ENCODE data around the gene FGFR4. TPM values are rescaled to one million over a fixed set of nuclear protein-coding genes. Genes with fewer than 3 reads are reported as not detected.

The FGFR4 gene
- total RNA-seq, 1 donor from 2014 or later: 2.4 TPM

DNA sequence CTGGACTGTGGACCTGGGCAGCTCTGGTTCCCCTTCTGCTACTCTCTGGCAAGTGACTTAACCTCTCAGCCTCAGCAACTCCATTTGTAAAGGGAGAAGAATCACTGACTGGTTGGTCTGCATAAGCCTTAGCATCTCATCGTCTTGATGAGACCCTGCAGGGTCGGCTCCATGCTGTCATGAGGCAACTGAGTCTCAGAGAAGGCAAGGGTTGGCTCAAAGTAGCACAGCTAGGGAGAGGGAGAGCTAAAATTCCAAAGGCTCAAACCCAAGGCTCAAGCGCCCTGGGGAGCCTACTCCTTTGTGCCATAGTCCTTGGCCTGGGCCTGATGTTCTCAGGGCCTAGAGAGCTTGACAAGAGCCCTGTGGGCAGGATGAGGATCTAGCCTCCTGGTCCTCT is 4.5 kb downstream of the FGFR4 start:
- Mint-ChIP-seq H3K27me3 (peaks cover 19% of the 10 kb centered on the region), H3K36me3 (ENCODE audit: low read depth) (no peaks in the 10 kb centered on the region), H3K4me1 (peaks cover 4% of the 10 kb centered on the region), H3K9me3 (no peaks in the 10 kb centered on the region), H3K4me3 (no peak overlapping the region), H3K27ac (no peak overlapping the region)
- intact Hi-C loops (cut with micrococcal nuclease): no loop called here
- no peak for DNase-seq

DNA sequence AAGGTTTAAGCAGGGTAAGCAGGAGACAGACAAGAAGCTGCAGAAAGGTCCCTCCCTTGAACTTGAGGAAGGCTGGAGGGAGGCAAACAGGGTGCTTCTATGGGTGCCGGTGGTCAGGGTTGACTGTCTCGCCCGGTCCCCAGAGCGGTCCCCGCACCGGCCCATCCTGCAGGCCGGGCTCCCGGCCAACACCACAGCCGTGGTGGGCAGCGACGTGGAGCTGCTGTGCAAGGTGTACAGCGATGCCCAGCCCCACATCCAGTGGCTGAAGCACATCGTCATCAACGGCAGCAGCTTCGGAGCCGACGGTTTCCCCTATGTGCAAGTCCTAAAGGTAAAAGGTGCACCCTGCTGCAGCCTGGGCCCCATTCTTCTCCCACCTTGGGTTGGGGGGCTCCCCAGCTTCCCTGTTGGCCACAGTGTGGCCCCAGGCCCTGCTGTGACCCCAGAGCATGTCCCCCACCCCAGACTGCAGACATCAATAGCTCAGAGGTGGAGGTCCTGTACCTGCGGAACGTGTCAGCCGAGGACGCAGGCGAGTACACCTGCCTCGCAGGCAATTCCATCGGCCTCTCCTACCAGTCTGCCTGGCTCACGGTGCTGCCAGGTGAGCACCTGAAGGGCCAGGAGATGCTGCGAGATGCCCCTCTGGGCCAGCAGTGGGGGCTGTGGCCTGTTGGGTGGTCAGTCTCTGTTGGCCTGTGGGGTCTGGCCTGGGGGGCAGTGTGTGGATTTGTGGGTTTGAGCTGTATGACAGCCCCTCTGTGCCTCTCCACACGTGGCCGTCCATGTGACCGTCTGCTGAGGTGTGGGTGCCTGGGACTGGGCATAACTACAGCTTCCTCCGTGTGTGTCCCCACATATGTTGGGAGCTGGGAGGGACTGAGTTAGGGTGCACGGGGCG is 5.7 kb downstream of the FGFR4 start:
- Mint-ChIP-seq H3K4me3 (no peak overlapping the region), H3K9me3 (no peaks in the 10 kb centered on the region), H3K4me1 (peaks cover 2% of the 10 kb centered on the region), H3K27me3 (peaks cover 17% of the 10 kb centered on the region), H3K27ac (no peak overlapping the region), H3K36me3 (ENCODE audit: low read depth) (no peaks in the 10 kb centered on the region)
- DNase-seq: no peak
- intact Hi-C loops (cut with micrococcal nuclease): no loop called here

DNA sequence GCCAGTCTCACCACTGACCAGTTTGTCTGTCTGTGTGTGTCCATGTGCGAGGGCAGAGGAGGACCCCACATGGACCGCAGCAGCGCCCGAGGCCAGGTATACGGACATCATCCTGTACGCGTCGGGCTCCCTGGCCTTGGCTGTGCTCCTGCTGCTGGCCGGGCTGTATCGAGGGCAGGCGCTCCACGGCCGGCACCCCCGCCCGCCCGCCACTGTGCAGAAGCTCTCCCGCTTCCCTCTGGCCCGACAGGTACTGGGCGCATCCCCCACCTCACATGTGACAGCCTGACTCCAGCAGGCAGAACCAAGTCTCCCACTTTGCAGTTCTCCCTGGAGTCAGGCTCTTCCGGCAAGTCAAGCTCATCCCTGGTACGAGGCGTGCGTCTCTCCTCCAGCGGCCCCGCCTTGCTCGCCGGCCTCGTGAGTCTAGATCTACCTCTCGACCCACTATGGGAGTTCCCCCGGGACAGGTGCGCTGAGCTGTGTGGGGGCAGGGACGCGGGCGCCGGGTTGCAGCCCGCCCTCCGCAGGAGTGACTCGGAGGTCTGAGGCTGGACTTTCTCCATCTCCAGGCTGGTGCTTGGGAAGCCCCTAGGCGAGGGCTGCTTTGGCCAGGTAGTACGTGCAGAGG is 6.5 kb downstream of the FGFR4 start:
- H3K4me3 Mint-ChIP-seq: no peak overlapping the region
- peaks cover 12% of the 10 kb centered on the region for H3K27me3 Mint-ChIP-seq
- H3K9me3 Mint-ChIP-seq: no peaks in the 10 kb centered on the region
- no peaks in the 10 kb centered on the region for H3K36me3 Mint-ChIP-seq (ENCODE audit: low read depth)
- no peak for DNase-seq
- H3K4me1 Mint-ChIP-seq: no peaks in the 10 kb centered on the region
- H3K27ac Mint-ChIP-seq: no peak overlapping the region
- intact Hi-C loops (cut with micrococcal nuclease): no loop called here

DNA sequence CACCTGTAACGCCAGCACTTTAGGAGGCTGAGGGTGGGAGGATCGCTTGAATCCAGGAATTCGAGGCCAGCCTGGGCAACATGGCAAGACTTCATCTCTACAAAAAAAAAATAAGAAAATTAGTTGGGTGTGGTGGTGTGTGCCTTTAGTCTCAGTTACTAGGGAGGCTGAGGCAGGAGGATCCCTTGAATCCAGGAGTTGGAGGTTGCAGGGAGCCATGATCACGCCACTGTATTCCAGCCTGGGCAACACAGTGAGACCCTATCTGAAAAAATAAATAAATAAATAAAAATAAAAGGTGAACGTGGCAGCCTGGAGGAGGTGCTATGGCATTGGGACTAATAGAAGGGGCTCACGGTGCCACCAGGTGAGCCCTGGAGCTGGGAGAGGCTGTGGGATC is 7.1 kb downstream of the FGFR4 start:
- intact Hi-C loops (cut with micrococcal nuclease): no loop called here
- Mint-ChIP-seq H3K4me3 (no peak overlapping the region), H3K27me3 (peaks cover 6% of the 10 kb centered on the region), H3K9me3 (no peaks in the 10 kb centered on the region), H3K36me3 (ENCODE audit: low read depth) (no peaks in the 10 kb centered on the region), H3K4me1 (no peaks in the 10 kb centered on the region), H3K27ac (no peak overlapping the region)
- DNase-seq: no peak

DNA sequence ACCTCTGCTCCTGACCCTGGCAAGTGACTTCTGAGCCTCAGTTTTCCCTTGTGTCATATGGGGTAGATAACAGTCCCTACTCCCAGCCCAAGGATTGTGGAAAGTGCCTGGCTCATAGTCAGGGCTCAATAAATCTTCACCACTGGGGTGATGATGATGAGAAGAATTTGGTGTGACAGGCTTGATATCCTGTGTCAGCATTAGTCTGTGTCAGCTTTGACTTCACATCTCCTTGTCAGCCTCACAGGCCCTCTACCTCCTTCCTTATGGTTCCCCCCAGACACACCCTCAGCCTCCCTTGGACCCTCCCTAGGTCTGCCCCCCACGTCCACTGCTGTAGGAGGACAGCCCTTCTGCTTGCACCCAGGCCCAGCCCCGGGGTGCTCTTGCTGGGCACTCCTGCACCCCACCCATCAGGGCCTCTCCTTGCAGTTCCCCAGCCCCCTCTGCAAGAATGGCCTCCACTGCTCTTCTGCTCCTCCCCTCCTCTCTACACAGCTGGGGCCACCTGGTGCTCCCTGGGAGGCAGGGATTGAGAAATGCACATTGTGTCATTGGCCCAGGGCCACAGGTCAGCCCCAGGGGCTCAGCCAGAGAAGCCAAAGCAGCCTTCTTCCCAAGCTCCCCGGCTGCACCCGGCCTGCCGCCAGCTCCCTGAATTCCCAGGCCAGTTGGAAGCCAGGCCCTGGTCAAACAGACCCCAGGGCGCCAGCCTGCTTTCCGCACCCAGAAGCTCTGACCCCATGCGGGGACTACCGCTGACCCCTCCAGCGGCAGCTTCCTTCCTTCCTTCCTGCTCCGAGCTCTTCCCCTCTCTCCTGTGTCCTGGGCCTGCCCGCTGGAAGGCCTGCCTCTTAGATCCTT is 7.7 kb downstream of the FGFR4 start:
- Mint-ChIP-seq H3K4me1 (no peaks in the 10 kb centered on the region), H3K27ac (no peak overlapping the region), H3K4me3 (no peak overlapping the region), H3K9me3 (no peaks in the 10 kb centered on the region), H3K27me3 (peaks cover 4% of the 10 kb centered on the region), H3K36me3 (ENCODE audit: low read depth) (no peaks in the 10 kb centered on the region)
- intact Hi-C loops (cut with micrococcal nuclease): no loop called here
- DNase-seq: no peak

DNA sequence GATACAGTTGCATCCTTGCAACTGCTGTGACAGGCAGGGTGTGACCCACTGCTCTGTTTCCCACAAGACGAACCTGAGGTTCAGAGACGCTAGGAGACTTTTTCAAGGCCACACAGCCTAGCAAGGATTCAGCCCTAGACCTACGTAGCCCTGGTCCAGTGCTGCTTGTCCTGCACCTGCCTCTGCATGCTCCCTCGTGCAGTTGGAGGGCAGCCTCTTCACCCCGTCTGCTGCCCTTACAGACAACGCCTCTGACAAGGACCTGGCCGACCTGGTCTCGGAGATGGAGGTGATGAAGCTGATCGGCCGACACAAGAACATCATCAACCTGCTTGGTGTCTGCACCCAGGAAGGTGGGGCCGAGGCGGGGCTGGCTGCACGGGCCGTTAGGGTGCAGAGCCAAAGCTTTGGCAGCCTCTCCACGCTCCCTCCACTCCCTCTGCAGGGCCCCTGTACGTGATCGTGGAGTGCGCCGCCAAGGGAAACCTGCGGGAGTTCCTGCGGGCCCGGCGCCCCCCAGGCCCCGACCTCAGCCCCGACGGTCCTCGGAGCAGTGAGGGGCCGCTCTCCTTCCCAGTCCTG is 8.5 kb downstream of the FGFR4 start:
- peaks cover 3% of the 10 kb centered on the region for H3K27me3 Mint-ChIP-seq
- no peak overlapping the region for H3K4me3 Mint-ChIP-seq
- intact Hi-C loops (cut with micrococcal nuclease): no loop called here
- no peaks in the 10 kb centered on the region for H3K4me1 Mint-ChIP-seq
- no peak overlapping the region for H3K27ac Mint-ChIP-seq
- no peaks in the 10 kb centered on the region for H3K36me3 Mint-ChIP-seq (ENCODE audit: low read depth)
- no peaks in the 10 kb centered on the region for H3K9me3 Mint-ChIP-seq
- no peak for DNase-seq

DNA sequence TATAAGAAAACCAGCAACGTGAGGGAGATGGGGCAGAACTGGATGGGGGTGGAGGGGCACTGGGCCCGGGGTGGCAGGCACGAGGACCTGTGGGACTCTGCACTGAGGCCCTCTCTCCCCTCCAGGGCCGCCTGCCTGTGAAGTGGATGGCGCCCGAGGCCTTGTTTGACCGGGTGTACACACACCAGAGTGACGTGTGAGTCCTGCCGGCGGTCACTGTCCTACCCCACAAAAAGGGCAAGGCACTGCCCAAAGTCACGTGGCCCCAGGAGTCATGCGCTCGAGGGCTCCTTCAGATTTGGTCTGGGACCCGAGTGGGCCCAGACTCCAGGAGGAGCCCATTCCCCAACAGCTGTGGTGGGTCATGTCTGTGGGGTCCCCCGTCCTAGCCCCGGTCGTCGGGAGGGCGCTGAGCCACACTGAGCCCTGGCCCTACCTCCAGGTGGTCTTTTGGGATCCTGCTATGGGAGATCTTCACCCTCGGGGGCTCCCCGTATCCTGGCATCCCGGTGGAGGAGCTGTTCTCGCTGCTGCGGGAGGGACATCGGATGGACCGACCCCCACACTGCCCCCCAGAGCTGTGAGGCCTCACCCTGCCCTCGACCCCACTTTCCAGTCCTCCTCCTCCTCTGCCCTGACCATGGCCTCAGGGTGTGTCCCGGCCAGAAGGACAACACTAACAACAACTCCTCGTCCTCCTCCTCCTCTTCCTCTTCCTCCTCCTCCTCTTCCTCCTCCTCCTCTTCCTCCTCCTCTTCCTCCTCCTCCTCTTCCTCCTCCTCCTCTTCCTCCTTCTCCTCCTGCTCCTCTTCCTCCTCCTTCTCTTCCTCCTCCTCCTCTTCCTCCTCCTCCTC is 9.7 kb downstream of the FGFR4 start:
- DNase-seq: no peak
- H3K27ac Mint-ChIP-seq: no peak overlapping the region
- H3K36me3 Mint-ChIP-seq (ENCODE audit: low read depth): no peaks in the 10 kb centered on the region
- intact Hi-C loops (cut with micrococcal nuclease): no loop called here
- H3K9me3 Mint-ChIP-seq: no peaks in the 10 kb centered on the region
- H3K4me3 Mint-ChIP-seq: no peak overlapping the region
- no peaks in the 10 kb centered on the region for H3K4me1 Mint-ChIP-seq
- peaks cover 3% of the 10 kb centered on the region for H3K27me3 Mint-ChIP-seq

DNA sequence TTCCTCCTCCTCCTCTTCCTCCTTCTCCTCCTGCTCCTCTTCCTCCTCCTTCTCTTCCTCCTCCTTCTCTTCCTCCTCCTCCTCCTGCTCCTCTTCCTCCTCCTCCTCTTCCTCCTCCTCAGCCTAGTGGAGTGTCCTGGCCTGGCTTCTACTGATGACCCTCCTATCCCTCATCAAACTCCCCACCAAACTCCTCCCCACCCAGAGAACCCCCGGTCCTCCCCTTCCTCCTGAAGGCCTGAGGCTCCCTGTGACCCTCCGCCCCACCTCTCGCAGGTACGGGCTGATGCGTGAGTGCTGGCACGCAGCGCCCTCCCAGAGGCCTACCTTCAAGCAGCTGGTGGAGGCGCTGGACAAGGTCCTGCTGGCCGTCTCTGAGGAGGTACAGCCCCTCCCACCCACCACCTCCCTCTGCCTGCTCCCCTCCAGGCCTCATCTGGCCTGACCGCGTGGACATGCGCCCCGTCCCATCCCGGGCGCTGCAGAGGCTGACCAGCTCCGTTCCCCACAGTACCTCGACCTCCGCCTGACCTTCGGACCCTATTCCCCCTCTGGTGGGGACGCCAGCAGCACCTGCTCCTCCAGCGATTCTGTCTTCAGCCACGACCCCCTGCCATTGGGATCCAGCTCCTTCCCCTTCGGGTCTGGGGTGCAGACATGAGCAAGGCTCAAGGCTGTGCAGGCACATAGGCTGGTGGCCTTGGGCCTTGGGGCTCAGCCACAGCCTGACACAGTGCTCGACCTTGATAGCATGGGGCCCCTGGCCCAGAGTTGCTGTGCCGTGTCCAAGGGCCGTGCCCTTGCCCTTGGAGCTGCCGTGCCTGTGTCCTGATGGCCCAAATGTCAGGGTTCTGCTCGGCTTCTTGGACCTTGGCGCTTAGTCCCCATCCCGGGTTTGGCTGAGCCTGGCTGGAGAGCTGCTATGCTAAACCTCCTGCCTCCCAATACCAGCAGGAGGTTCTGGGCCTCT is 10.6 kb downstream of the FGFR4 start:
- Mint-ChIP-seq H3K27me3 (peaks cover 3% of the 10 kb centered on the region), H3K4me1 (no peaks in the 10 kb centered on the region), H3K4me3 (no peak overlapping the region), H3K36me3 (ENCODE audit: low read depth) (no peaks in the 10 kb centered on the region), H3K9me3 (no peaks in the 10 kb centered on the region), H3K27ac (no peak overlapping the region)
- intact Hi-C loops (cut with micrococcal nuclease): no loop called here
- no peak for DNase-seq

DNA sequence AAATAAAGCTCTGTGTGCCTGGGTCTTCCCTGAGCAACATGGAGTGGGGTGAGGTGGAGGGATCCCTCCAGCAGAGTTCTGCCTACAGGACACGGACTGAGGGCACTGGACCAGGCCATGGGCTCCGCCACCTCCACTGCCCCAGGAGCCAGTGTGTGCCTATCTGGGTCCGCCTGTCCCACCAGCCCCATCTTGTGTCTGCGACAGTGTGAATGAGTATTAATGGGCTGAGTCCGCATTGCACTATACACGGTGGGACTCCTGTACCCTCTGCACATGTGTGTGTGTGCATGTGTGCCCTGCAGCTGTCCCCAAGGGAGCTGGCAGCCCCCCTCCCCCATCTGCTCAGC is 11.4 kb downstream of the FGFR4 start:
- Mint-ChIP-seq H3K27ac (no peak overlapping the region), H3K4me3 (no peak overlapping the region), H3K27me3 (peaks cover 3% of the 10 kb centered on the region), H3K36me3 (ENCODE audit: low read depth) (no peaks in the 10 kb centered on the region), H3K9me3 (no peaks in the 10 kb centered on the region), H3K4me1 (no peaks in the 10 kb centered on the region)
- no peak for DNase-seq
- intact Hi-C loops (cut with micrococcal nuclease): no loop called here

DNA sequence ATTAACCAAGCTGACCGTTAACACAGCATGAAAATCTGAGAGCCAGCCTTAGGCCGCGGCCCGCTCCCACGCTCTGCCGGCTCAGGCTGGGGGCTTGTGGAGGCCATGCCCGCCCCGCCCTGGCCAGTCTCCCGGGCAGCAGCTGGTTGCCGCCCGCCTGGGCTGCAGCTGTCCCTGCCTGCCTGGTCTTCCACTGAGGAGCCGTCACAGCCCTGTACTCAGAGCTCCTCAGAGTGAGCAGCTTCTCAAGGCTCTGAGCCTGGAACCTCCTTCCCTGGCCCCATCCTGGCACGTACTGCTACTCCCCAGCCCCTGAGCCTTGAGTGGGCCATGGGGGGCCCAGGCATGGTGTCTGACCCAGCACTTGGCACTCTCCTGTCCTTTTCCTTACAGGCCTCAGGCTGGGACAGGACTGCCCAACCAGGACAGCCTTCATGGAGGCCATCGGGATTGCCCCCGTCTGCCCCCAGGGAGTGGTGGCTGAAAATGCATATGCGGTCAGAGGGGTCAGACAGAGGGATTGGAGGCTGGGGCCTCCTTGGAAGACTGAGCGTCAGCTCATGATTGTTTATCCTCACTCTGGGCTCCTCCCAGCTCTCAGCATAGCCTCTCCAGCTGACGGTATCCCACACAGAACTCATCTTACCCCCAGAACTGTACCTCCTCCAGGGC is 11.9 kb downstream of the FGFR4 start:
- H3K27ac Mint-ChIP-seq: no peak overlapping the region
- DNase-seq: no peak
- H3K9me3 Mint-ChIP-seq: no peaks in the 10 kb centered on the region
- no peaks in the 10 kb centered on the region for H3K36me3 Mint-ChIP-seq (ENCODE audit: low read depth)
- intact Hi-C loops (cut with micrococcal nuclease): no loop called here
- H3K27me3 Mint-ChIP-seq: peaks cover 3% of the 10 kb centered on the region
- H3K4me3 Mint-ChIP-seq: no peak overlapping the region
- H3K4me1 Mint-ChIP-seq: no peaks in the 10 kb centered on the region

DNA sequence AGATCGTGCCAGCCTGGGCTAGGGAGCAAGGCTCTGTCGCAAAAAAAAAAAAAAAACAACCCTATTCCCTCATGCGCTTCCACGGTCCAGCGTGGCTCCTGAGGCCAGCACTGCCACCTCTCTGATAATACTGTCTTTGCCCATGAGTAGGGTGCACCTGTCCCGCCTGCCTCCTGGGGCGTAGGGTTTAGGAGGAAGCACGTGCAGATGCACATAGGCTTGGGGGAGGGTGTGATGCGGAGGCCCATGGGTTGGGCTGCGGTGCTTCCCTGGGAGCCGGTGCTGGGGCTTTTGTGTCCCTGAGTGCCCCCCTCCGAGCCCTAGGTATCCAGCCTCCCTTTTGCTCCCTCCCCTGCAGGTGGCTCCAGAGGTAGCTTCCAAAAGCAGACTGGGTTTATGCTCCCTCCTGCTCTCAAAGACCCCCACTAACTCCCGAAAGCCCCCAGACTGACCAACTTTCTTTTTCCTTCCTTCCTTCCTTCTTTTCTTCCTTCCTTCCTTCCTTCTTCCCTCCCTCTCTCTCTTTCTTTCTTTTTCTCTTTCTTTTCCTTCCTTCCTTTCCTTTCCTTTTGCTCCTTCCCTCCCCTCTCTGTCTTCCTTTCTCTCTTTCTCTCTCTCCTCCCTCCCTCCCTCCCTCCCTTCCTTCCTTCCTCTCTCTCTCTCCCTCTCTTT is 12.8 kb downstream of the FGFR4 start:
- Mint-ChIP-seq H3K36me3 (ENCODE audit: low read depth) (no peaks in the 10 kb centered on the region), H3K4me3 (no peak overlapping the region), H3K27ac (no peak overlapping the region), H3K9me3 (no peaks in the 10 kb centered on the region), H3K4me1 (no peaks in the 10 kb centered on the region), H3K27me3 (peaks cover 6% of the 10 kb centered on the region)
- intact Hi-C loops (cut with micrococcal nuclease): no loop called here
- DNase-seq: no peak
